Dedifferentiated amniotic fluid mesenchymal stem cell (primary cell): ENCODE data around the gene TRAPPC14.

Experiments
- DNase-seq: peaks from one replicate; pipeline ENCODE4 v3.0.0-alpha.2; 2016; ENCODE audit errors: extremely low spot score

Gene TRAPPC14

GRCh38 chr7:100174582-100174981 is 16.1 kb upstream of the TRAPPC14 start:
- DNase-seq: no peak

- no peak for DNase-seq
Measured at GRCh38 chr7:100173806-100174495, 15.4 kb upstream of the TRAPPC14 start.

- no peak for DNase-seq
Measured at GRCh38 chr7:100171840-100172239, 13.3 kb upstream of the TRAPPC14 start.

- no peak for DNase-seq
Measured at GRCh38 chr7:100171087-100171681, 12.7 kb upstream of the TRAPPC14 start.

GRCh38 chr7:100170101-100170897 is 11.8 kb upstream of the TRAPPC14 start:
- DNase-seq: no peak

- DNase-seq: no peak
Measured at GRCh38 chr7:100169147-100169850, 10.8 kb upstream of the TRAPPC14 start.

- no peak for DNase-seq
Measured at GRCh38 chr7:100167912-100168323, 9.4 kb upstream of the TRAPPC14 start.

- no peak for DNase-seq
Measured at GRCh38 chr7:100166970-100167911, 8.7 kb upstream of the TRAPPC14 start.

- no peak for DNase-seq
Measured at GRCh38 chr7:100166317-100166940, 7.9 kb upstream of the TRAPPC14 start.

- DNase-seq: no peak
Measured at GRCh38 chr7:100163871-100164270, 5.3 kb upstream of the TRAPPC14 start.

- no peak for DNase-seq
Measured at GRCh38 chr7:100163006-100163531, 4.5 kb upstream of the TRAPPC14 start.

GRCh38 chr7:100160067-100160466 is 1.5 kb upstream of the TRAPPC14 start:
- no peak for DNase-seq

- no peak for DNase-seq
Measured at GRCh38 chr7:100159099-100159623, 638 bp upstream of the TRAPPC14 start.

GRCh38 chr7:100157334-100158228 is 942 bp downstream of the TRAPPC14 start:
- no peak for DNase-seq

- DNase-seq: no peak
Measured at GRCh38 chr7:100157069-100157333, 1.5 kb downstream of the TRAPPC14 start.

- DNase-seq: no peak
Measured at GRCh38 chr7:100156331-100157068, 2.0 kb downstream of the TRAPPC14 start.

- no peak for DNase-seq
Measured at GRCh38 chr7:100155553-100156317, 2.8 kb downstream of the TRAPPC14 start.
